Measurements from ENCODE around the gene CCDC92B.
"Not testable (repeated sequence)": the region's sequence is repeated elsewhere in the genome, so short reads cannot be mapped to it uniquely, and the experiment has no call there.

The CCDC92B gene

GRCh38 chr17:2688351-2689342 lies 60.8 kb downstream of the CCDC92B start:
- no peak for FAIRE-seq

GRCh38 chr17:2687074-2687418 lies 62.4 kb downstream of the CCDC92B start:
- FAIRE-seq: no peak

- FAIRE-seq: no peak
These were observed 63.8 kb downstream of the CCDC92B start for GRCh38 chr17:2685696-2686095.

- FAIRE-seq: no peak
These were observed 64.9 kb downstream of the CCDC92B start for GRCh38 chr17:2684549-2684948.

GRCh38 chr17:2683912-2684311 lies 65.5 kb downstream of the CCDC92B start:
- FAIRE-seq: no peak

- no peak for FAIRE-seq
These were observed 67.1 kb downstream of the CCDC92B start for GRCh38 chr17:2682176-2682938.

- FAIRE-seq: no peak
These were observed 67.8 kb downstream of the CCDC92B start for GRCh38 chr17:2681650-2682049.

GRCh38 chr17:2680961-2681360 lies 68.5 kb downstream of the CCDC92B start:
- no peak for FAIRE-seq

GRCh38 chr17:2679247-2679646 lies 70.2 kb downstream of the CCDC92B start:
- FAIRE-seq: not testable (repeated sequence)
